Stomach (tissue), 9 donors: Measurements from ENCODE around the gene FBXL17. TPM values are rescaled to one million over a fixed set of nuclear protein-coding genes. Genes with fewer than 3 reads are reported as not detected.

Source experiments
- DNase-seq, 2 donors: peaks; one replicate each; pipeline versions ENCODE4 v3.0.0 to v3.0.0-alpha.2; 2013 to 2019
- H3K27ac ChIP-seq, 5 donors: fragments of 200-600 bp in 4 of 5; sonication (generic) in 4 of 5; one replicate each; pipeline ENCODE4 v1.5.1; 2013 to 2019; ENCODE audit warnings: mild to moderate bottlenecking in 1 of 5, moderate library complexity in 1 of 5
- H3K27me3 ChIP-seq, 3 donors: fragments of 200-600 bp; sonication (generic); one replicate each; pipeline ENCODE4 v1.5.1; 2017 to 2019; ENCODE audit warnings: mixed run types in 1 of 3
- H3K36me3 ChIP-seq, 4 donors: fragments of 200-600 bp; sonication (generic); 1 replicate in 3 of 4; 2 replicates in 1 of 4; pipeline ENCODE4 v1.5.1; 2016 to 2019
- H3K4me1 ChIP-seq, 4 donors: fragments of 200-600 bp; sonication (generic); one replicate each; pipeline ENCODE4 v1.5.1; 2016 to 2019
- H3K4me3 ChIP-seq, 4 donors: fragments of 200-600 bp; sonication (generic) in 3 of 4; one replicate each; pipeline ENCODE4 v1.5.1; 2016 to 2019; ENCODE audit warnings: mild to moderate bottlenecking in 1 of 4
- H3K9me3 ChIP-seq, 4 donors: fragments of 200-600 bp; sonication (generic); one replicate each; pipeline ENCODE4 v1.5.1; 2016 to 2019
- POLR2A ChIP-seq, 4 donors: fragments of 450-650 bp; IDR thresholded peaks; one replicate each; pipeline ENCODE4 v1.6.1; 2016; ENCODE audit warnings: antibody characterized with exemption in 4 of 4, control low read depth in 2 of 4, mild to moderate bottlenecking in 1 of 4, moderate library complexity in 1 of 4
- POLR2AphosphoS5 ChIP-seq, 3 donors: sonication (generic); formaldehyde crosslinking; IDR thresholded peaks; one replicate each; pipeline ENCODE4 v1.6.1; 2016; ENCODE audit warnings: antibody characterized with exemption in 3 of 3
- WGBS, 5 donors: extraction: QIAGEN DNeasy Blood & Tissue Kit in 3 of 5; methylation state at CpG; one replicate each; pipeline versions ENCODE4 v1.1.5 to v1.1.7; 2013 to 2018; 5-methylcytosine and 5-hydroxymethylcytosine counted together
- intact Hi-C: fragments of 100-400 bp; cut with DNase I; formaldehyde crosslinking; loops from one replicate; pipeline ENCODE4 v1.15.1; 2023; ENCODE audit warnings: low total_unique reads
- polyA plus RNA-seq, 3 donors: library from polyadenylated mRNA; stranded (reverse); fragments of 200-250 nt; gene quantifications; one replicate each; pipeline ENCODE4 v1.2.3, GENCODE V29; 2013
- small RNA-seq, 4 donors: library from RNA; depleted of rRNA; stranded (forward); fragments of <200 nt; gene quantifications; one replicate each; pipeline ENCODE3, GENCODE V24; 2016
- total RNA-seq, 5 donors: library from RNA; depleted of rRNA; stranded (reverse); fragments of >200 nt; gene quantifications; one replicate each; pipeline versions ENCODE4 v1.1.0 to v1.2.3, GENCODE V29; 2014 to 2016
- donor health status: healthy with polysubstance abuse.
- donor health status: Bipolar disorder and iron deficiency.
- donor health status: healthy.

FBXL17 gene
- total and polyA plus RNA-seq, 8 donors = 3.8 to 28.0 (median 14.4) TPM

GRCh38 chr5:107809201-107810034 is 572.5 kb downstream of the FBXL17 start:
- no peak for DNase-seq
- 71 to 86% (median 77%) methylated on average over 4 of the region's 4 CpGs for WGBS, 5 donors
- intact Hi-C loops = no loop called here
- H3K36me3 ChIP-seq = no peaks in the 10 kb centered on the region
- no peak overlapping the region for H3K27ac ChIP-seq
- no peak for TF ChIP-seq POLR2AphosphoS5 (IDR thresholded peaks at IDR 0.05)
- no peak for TF ChIP-seq POLR2A (IDR thresholded peaks at IDR 0.05)
- H3K4me3 ChIP-seq = no peak overlapping the region
- no peaks in the 10 kb centered on the region for H3K9me3 ChIP-seq
- no peaks in the 10 kb centered on the region for H3K4me1 ChIP-seq
- no peaks in the 10 kb centered on the region for H3K27me3 ChIP-seq

Small RNAs within 50 kb of the gene (small RNA-seq; reads per million reads assigned to genes)
- gene RN7SKP122 = 0 reads per million in 4 donors
